ENCODE results near the gene TCF4.

The TCF4 gene

DNA sequence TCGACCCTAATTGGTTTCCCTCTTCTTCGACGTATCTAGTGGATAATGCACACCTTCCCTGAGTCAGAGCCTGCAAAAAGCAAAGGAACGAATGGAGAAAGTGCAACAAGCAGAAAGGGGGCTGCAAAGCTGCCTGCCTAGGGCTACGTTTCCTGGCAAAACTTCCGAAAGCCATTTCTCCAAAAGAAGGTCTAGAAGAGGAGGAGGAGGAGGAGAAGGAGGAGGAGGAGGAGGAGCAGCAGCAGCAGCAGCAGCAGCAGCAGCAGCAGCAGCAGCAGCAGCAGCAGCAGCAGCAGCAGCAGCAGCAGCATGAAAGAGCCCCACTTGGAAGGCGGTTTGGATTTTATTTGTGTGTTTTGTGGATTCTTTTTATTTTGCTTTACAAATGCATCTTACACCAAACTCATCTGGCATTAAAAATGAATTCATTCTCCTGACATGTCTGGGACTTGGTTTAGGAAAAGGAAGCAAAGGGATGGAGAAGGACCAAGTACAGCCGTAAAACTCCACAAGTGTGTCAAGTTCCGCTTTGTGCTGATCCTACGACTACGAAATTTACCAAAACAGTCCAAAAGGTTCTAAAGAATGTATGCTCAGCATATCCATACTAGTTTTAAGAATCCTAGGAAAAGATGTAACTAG is 2.0 kb downstream of the TCF4 start:
- DNase-seq (ENCODE audit: low read depth in 2 of 2) = no peak

DNA sequence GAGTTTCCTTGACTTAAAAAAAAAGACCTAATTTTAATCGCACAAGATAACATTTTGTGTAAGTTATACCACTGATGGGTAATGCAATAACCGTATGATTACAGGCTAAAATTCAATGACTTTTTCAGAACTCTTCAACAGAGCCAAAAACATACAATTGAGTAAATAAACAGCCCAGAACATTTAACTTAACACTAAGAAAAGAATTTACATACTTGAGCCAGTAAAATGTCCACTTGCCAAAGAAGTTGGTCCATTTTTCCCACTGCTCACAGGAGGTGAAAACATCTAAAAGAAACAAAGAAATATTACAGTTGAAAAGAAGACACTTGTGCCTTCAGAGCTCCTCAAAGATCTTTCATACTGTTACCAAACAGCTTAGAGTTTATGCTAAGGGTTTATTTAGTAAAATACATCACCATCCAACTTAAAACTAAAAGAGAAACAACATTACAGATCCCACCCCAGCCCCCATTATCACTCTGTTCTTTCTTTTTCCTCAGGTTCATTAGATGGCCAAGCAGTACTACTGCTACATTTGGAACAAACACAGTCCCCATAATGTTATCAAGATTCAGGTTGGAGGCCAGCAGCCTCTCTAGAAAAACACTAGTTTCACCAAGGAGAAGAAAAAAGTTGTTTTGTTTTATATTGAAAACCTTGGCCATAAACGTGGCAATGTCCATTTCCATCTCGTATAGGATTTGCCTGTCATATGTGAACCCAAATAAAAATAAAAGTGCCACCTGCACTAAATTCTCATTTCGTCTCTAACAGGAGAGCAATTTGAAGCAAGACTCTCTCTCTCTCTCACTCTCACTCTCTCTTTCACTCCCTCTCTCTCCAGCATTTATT is 2.7 kb downstream of the TCF4 start:
- DNase-seq (ENCODE audit: low read depth in 2 of 2) = no peak

DNA sequence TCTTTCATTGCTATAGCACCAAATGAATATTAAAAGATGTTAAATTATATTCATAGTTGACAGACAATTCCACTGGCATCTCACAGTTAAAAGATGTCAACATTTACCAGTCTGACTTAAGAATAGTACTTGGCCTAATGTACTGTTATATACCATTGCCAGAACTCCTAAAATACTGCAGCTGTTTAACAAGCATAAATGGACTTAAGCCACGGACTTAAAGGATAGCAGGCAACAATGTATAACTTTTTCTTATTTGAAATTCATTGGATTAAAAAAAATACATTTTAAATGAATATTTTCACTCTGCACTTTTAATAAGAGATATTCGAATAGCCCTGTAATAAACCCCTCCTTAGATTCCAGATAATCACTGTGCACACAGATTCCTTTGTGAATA is 3.8 kb downstream of the TCF4 start:
- DNase-seq (ENCODE audit: low read depth in 2 of 2) = no peak

DNA sequence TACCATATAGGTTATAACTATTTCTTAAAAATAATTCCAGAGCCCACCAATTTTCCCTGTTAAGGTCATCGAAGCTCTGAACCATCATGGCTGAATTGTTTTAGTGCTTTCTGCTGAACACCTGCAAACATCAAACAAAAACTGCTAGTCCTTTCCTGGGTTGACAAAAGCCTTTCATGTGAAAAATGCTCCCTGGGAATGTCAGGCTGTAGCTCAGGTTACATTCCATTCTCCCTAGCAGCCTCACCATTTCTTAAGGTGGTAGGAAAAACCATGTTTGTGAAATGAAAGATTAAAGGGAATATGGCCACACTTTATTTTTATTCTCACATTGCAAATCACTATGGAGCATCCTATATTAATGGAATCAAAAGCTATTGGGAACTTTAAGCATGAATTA is 5.7 kb downstream of the TCF4 start:
- no peak for DNase-seq (ENCODE audit: low read depth in 2 of 2)

GRCh38 chr18:55579501-55580270 is 8.3 kb downstream of the TCF4 start:
- no peak for DNase-seq (ENCODE audit: low read depth in 2 of 2)

GRCh38 chr18:55577812-55578539 is 10.0 kb downstream of the TCF4 start:
- DNase-seq (ENCODE audit: low read depth in 2 of 2) = no peak

DNA sequence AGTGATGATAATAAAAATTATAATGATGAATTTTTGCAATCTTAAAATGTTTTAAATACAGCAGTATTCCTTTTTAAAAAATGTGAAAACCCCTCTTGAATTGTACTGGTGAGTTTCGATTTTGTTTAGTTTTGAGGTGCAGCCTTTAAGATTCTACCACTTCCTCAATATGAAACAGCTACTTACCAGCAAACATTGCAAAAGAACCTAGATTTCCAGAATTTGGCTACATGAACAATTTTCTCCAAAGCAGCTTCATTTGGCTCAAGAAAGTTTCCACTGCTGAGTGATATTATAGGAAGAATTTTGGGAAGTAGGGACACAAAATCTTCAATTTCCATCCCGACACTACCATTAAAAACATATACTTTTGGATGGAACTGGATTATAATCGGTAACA is 12.0 kb downstream of the TCF4 start:
- no peak for DNase-seq (ENCODE audit: low read depth in 2 of 2)

DNA sequence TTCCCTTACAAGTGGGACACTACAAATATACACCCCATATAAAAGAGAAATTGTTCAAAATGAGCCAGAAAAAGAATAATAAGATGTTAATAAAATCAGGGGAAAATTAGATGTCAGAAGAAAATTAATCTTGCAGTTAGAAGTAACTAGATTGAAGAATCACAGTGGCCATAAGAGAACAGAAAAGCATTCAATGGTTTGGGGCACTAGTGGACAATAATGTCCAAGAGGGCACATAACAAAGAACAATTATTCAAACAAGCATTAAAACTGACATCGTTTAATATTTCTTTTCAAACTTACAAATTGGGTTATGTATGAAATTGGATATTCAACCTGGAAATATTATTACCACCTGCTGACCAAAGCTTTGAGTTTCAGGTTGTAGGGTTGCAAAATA is 12.9 kb downstream of the TCF4 start:
- no peak for DNase-seq (ENCODE audit: low read depth in 2 of 2)

DNA sequence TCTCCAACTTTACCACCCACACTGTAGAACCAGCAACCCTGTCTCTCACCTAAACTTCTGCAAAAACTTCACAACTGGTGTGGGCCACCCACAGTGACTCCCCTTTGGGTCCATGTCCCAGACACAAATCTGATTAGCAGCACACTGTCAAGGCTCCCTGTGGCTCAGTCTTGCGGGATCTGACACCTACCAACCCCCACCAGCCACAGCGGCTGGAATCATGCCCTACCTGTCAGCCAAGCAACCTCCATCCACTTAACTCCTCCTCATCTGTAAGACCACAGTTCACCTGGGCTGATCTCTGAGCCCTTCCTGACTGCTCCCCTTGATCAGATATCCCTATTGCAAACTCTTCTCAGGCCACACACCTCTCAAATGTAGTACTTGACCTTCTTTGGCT is 14.6 kb downstream of the TCF4 start:
- DNase-seq (ENCODE audit: low read depth in 2 of 2) = no peak

DNA sequence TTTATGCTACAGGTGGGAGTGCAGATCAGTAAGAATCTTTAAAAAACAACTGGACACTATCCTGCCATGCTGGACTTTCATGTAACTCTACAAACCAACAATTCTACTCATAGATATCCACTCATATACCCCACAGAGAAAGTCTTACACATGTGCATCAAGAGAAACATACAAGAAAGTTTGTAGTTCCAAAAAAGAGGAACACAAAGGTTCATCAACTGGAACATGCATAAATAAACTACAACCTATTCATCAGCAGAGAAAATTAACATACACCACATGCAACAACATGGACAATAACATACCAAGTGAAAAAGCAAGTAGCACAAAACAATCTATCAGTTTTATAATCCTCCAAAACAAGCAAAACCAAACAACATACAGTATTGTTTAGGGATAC is 17.0 kb downstream of the TCF4 start:
- DNase-seq (ENCODE audit: low read depth in 2 of 2) = no peak

DNA sequence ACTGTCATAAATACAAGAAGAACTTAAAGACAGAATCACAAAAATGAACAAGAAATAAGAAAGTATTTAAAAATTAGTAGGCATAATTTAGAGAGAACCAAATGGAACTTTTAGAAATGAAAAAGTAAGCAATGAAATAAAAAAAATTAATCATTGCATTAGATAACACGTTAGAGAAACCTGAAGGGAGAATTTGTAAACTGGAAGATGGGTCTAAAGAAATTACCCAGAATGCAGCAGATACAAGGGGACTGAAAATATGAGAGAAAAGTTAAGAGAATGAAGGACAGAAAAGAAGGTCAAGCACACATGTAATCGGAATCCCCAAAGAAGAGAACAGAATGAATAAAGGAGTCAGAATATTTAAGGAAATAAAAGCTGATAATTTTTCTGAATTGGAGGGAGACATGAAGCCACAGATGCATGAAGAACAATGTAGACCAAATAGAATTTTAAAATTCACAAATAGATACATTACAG is 21.5 kb downstream of the TCF4 start:
- DNase-seq (ENCODE audit: low read depth in 2 of 2) = no peak

- no peak for DNase-seq (ENCODE audit: low read depth in 2 of 2)
Measured at GRCh38 chr18:55559739-55560138, 28.3 kb downstream of the TCF4 start.

DNA sequence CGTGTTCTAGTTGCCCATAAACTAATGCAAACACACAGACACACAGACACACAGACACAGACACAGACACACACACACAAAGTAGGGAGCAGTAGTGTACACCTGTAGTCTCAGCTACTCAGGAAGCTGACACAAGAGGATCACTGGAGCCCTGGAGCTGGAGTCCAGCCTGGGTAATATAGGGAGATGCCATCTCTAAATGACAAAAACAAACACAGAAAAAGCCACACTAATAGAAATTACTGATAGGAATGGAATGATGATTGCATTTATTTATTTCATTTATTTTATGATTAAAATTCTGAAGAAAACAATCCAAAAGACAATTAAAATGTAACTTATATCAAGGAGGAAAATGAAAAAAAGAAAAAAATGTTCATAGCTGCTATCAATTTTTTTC is 30.8 kb downstream of the TCF4 start:
- no peak for DNase-seq (ENCODE audit: low read depth in 2 of 2)

DNA sequence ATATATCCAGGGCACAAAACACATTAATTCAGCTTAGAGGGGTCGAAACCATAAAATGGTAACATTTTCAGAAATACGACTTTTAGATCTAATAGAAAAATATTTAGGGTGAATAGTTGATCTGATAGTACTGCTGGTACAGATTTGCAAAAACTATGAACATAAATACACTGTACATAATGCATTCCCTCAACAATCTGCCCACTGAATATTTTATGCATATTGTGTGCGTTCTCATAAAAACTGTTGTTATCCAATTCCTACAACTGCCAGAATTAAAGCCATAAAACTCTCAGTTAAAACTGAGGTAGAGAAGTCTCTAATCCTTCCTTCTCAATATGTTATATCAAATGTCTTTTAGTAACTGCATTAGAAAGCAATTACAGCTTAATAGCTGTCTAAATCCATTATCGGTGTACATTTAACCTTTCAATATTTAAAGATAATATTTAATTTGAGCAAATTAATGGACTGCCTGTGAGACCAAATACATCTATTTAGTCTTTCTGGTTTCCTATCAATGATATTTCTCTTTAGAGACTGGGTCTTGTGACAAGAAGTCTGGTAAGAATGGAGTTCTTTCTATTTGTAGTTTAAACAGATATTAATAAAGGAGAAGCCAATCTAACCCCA is 32.5 kb downstream of the TCF4 start:
- no peak for DNase-seq (ENCODE audit: low read depth in 2 of 2)

GRCh38 chr18:55552526-55553189 is 35.3 kb downstream of the TCF4 start:
- no peak for DNase-seq (ENCODE audit: low read depth in 2 of 2)

DNA sequence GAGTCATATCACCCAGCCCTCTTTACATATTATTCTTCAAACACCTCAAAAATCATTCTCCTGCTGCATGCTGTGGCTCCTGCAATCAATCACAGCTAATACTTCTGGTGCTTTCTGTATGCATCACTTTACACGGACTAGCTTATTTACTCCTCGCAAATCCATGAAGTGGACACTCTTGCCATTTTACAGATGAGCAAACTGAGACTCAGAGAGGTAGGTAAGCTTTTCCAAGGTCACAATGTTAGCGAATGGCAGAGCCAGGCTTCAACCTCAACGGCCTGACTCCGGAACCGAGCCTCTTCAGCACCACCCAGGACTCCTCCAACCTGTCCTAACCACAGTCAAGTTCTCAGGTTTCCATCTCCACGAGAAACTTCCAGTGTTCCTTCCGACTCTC is 36.8 kb downstream of the TCF4 start:
- DNase-seq (ENCODE audit: low read depth in 2 of 2) = no peak

- DNase-seq (ENCODE audit: low read depth in 2 of 2) = no peak
Measured at GRCh38 chr18:55550471-55550870, 37.5 kb downstream of the TCF4 start.

DNA sequence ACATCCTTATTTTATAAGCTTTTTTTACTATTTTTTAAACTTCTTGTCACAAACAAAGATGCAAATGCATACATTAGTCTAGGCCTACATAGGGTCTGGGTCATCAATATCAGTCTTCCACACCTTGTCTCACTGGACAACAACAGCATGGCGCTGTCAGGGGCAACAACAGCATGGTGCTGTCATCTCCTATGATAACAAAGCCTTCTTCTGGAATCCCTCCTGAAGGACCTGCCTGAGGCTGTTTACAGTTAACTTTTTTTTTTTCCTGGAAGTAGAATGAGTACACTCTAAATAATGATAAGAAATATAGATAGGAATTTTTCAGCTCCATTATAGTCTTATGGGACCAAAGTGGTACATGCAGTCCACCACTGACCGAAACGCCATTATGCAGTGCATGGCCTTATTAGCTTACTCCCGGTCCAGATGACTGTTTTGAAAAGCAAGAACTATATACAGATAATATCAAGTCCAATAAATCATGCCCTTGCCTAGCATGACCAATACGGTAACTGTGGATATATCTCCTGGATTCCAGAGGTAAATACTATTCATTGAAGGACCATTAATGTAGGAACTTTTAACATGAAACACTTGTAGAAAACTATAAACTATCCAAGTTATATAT is 38.4 kb downstream of the TCF4 start:
- DNase-seq (ENCODE audit: low read depth in 2 of 2) = no peak

DNA sequence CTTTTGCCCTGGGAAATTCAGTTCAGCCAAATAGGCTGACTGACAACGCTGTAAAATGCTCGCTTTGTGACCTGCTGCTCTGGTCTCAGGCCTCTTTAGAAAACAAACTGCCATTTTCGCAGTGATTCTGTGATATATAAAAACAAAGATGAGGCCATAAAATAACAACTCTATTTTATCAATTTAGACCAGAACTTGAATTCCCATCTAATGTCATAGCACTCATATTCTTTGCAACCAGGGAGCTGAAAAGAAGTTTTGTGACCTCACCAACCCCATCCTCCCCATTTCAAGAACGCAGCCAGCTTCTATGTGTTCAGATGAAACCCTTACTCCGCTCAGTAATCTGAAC is 40.3 kb downstream of the TCF4 start:
- no peak for DNase-seq (ENCODE audit: low read depth in 2 of 2)

DNA sequence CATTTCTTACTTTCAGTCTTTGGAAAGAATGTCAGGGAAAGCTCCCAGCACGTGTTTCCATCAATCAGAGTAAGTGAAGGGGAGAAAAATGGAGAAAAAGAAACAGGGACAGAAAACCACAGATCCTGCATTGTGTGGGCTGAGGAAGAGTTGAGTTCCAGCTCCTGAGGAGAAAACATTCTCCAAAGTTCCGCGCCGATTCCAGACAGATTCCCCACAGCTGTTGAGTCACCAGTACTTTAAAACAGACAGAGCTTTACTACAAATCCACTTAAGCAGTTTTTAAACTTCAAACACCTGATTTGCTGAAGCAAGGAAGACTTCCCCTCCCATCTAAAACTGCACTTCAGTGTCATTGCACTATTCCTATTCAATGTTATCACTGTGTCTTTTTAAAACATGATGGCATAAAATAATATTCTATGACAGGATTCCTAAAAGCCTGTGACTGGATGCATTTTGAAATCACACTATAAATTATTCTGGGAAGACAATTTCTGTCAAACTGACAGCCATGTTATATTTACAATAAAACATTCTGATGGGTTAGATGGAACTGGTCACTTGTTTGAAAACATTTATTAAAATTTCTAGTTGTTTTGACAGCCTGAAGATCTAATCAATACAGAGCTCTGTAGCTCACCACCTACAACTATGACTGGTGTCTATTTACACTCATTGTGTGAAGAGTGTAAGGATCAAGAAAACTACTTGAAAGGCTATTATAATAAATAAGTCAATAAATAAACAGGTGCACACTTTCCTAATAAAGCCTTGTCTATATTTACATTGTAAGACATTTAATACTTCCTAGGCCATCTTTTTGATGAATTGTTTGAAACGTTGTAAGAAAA is 40.9 kb downstream of the TCF4 start:
- no peak for DNase-seq (ENCODE audit: low read depth in 2 of 2)
